ENCODE measurements around the gene SLC30A2. TPM values are rescaled to one million over a fixed set of nuclear protein-coding genes. Genes with fewer than 3 reads are reported as not detected.

Gene SLC30A2
- total and polyA plus RNA-seq, 2 of the 13 experiments (the other 11 are each of a cell fraction or from before 2014, with no cell fraction given) = not detected

DNA sequence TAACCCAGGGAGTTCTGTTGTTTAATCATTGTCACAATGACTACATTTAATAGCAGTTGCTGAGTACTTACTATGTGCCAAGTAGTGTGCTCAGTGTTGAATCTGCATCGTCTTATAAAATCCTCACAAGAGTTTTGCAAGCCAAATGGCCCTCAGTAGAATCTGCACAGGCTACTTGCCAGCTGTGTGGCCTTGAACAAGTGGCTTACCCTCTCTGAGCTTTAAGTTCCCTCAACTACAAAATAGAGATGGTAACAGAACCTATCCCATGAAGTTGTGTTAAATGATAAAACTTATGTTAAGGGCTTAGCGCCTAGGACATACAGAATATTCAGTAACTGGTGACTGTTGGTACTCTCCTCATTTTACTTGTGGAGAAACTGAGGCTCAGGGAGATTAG lies 9.1 kb upstream of the SLC30A2 start:
- Histone ChIP-seq H3K4me3 (replicated peaks in 1 of 3; ENCODE audit: insufficient read depth in 1 of 3, low read depth in 2 of 3, low read length in 3 of 3) (no peak overlapping the region), H4K20me1 (ENCODE audit: insufficient read depth, low read length) (no peaks in the 10 kb centered on the region), H3K36me3 (replicated peaks in 1 of 2; ENCODE audit: control insufficient read depth in 1 of 2, insufficient read depth in 2 of 2, low read length in 2 of 2) (no peaks in the 10 kb centered on the region), H3K4me1 (ENCODE audit: insufficient read depth, low read length) (no peaks in the 10 kb centered on the region), H3K9me3 (ENCODE audit: low read length) (no peaks in the 10 kb centered on the region), H3K27me3 (ENCODE audit: control insufficient read depth in 1 of 2, insufficient read depth in 2 of 2, low read length in 2 of 2) (peaks cover 3 to 49% of the 10 kb centered on the region in 2 experiments; a peak in 3 of 5 replicates), H3K27ac (ENCODE audit: extremely low read length, insufficient read depth, low read length) (no peak overlapping the region), H3K4me2 (ENCODE audit: low read depth, low read length) (no peak overlapping the region), H3K79me2 (ENCODE audit: insufficient read depth, low read length) (no peaks in the 10 kb centered on the region), H2AFZ (ENCODE audit: low read length) (no peak overlapping the region), H3K9ac (ENCODE audit: insufficient read depth, low read depth, low read length) (no peak overlapping the region)
- no peak for FAIRE-seq
- in situ Hi-C loops (cut with HindIII; ENCODE audit: extremely low pct_ligation_motif_present, low pct_unique_long_range_greater_than_20kb) = no loop called here
- WGBS (ENCODE audit: low lambda C conversion rate) = 30% methylated on average over 2 of the region's 2 CpGs
- intact Hi-C loops (cut with micrococcal nuclease; ENCODE audit: unreplicated experiment) = no loop called here
- ATAC-seq = no peak
- TF ChIP-seq, protein P1, sequence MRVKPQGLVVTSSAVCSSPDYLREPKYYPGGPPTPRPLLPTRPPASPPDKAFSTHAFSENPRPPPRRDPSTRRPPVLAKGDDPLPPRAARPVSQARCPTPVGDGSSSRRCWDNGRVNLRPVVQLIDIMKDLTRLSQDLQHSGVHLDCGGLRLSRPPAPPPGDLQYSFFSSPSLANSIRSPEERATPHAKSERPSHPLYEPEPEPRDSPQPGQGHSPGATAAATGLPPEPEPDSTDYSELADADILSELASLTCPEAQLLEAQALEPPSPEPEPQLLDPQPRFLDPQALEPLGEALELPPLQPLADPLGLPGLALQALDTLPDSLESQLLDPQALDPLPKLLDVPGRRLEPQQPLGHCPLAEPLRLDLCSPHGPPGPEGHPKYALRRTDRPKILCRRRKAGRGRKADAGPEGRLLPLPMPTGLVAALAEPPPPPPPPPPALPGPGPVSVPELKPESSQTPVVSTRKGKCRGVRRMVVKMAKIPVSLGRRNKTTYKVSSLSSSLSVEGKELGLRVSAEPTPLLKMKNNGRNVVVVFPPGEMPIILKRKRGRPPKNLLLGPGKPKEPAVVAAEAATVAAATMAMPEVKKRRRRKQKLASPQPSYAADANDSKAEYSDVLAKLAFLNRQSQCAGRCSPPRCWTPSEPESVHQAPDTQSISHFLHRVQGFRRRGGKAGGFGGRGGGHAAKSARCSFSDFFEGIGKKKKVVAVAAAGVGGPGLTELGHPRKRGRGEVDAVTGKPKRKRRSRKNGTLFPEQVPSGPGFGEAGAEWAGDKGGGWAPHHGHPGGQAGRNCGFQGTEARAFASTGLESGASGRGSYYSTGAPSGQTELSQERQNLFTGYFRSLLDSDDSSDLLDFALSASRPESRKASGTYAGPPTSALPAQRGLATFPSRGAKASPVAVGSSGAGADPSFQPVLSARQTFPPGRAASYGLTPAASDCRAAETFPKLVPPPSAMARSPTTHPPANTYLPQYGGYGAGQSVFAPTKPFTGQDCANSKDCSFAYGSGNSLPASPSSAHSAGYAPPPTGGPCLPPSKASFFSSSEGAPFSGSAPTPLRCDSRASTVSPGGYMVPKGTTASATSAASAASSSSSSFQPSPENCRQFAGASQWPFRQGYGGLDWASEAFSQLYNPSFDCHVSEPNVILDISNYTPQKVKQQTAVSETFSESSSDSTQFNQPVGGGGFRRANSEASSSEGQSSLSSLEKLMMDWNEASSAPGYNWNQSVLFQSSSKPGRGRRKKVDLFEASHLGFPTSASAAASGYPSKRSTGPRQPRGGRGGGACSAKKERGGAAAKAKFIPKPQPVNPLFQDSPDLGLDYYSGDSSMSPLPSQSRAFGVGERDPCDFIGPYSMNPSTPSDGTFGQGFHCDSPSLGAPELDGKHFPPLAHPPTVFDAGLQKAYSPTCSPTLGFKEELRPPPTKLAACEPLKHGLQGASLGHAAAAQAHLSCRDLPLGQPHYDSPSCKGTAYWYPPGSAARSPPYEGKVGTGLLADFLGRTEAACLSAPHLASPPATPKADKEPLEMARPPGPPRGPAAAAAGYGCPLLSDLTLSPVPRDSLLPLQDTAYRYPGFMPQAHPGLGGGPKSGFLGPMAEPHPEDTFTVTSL (CRISPR knock-in tag; IDR thresholded peaks at IDR 0.05; ENCODE audit: borderline replicate concordance) = no peak
- TF ChIP-seq YEATS2 (CRISPR knock-in tag; IDR thresholded peaks at IDR 0.05; ENCODE audit: borderline replicate concordance) (no peak), ZNF256 (CRISPR knock-in tag; conservative IDR thresholded peaks at IDR 0.05) (no peak), SP140L (CRISPR knock-in tag; IDR thresholded peaks at IDR 0.05; ENCODE audit: borderline replicate concordance) (no peak), ZNF337 (CRISPR knock-in tag; IDR thresholded peaks at IDR 0.05; ENCODE audit: borderline replicate concordance, low read depth) (no peak), MIER3 (CRISPR knock-in tag; IDR thresholded peaks at IDR 0.05; ENCODE audit: borderline replicate concordance) (no peak), U2AF1 (optimal IDR thresholded peaks at IDR 0.05; ENCODE audit: low read depth, low read length) (no peak), KLF15 (CRISPR knock-in tag; IDR thresholded peaks at IDR 0.05; ENCODE audit: borderline replicate concordance) (no peak), PCBP2 (optimal IDR thresholded peaks at IDR 0.05; ENCODE audit: low read depth, low read length, poor library complexity, severe bottlenecking) (no peak)
- TF ChIP-seq, protein P2, sequence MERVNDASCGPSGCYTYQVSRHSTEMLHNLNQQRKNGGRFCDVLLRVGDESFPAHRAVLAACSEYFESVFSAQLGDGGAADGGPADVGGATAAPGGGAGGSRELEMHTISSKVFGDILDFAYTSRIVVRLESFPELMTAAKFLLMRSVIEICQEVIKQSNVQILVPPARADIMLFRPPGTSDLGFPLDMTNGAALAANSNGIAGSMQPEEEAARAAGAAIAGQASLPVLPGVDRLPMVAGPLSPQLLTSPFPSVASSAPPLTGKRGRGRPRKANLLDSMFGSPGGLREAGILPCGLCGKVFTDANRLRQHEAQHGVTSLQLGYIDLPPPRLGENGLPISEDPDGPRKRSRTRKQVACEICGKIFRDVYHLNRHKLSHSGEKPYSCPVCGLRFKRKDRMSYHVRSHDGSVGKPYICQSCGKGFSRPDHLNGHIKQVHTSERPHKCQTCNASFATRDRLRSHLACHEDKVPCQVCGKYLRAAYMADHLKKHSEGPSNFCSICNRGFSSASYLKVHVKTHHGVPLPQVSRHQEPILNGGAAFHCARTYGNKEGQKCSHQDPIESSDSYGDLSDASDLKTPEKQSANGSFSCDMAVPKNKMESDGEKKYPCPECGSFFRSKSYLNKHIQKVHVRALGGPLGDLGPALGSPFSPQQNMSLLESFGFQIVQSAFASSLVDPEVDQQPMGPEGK (CRISPR knock-in tag; IDR thresholded peaks at IDR 0.05) = no peak
- ChIA-PET CTCF (ENCODE audit: low intra/inter-chr PET ratio, low total read pairs) (no interaction called here), POLR2A (no interaction called here)
- no TSS peak for BruUV-seq (replicated peaks)
- no peak for DNase-seq (ENCODE audit: low spot score)
